H1 (cell line): ENCODE data around the gene GALNT13. TPM values are rescaled to one million over a fixed set of nuclear protein-coding genes. Genes with fewer than 3 reads are reported as not detected.

Experiments
- CTCF ChIA-PET: fragments of 300-600 bp; sonication (Branson Sonifier 250); formaldehyde crosslinking; loops from one replicate; lab custom pipeline; 2021; ENCODE audit not compliant: partially characterized antibody; lab: Charles Lee
- POLR2A ChIA-PET: fragments of 300-600 bp; sonication (Branson Sonifier 250); formaldehyde crosslinking; loops from one replicate; lab custom pipeline; 2021; ENCODE audit warnings: inconsistent platforms; ENCODE audit not compliant: partially characterized antibody; lab: Charles Lee
- DNase-seq, 2 experiments: peaks; one replicate each; pipeline versions ENCODE4 v3.0.0 to v3.0.0-alpha.2; 2010 to 2022; ENCODE audit warnings: low spot score in 2 of 2, low read depth in 1 of 2, mixed read lengths in 1 of 2
- FAIRE-seq: peaks from 2 replicates; lab custom pipeline; 2011; peaks lifted over from hg19 to GRCh38; lab: Jason Lieb, UNC
- H2AFZ ChIP-seq: 2 replicates; pipeline ENCODE4 v1.8.1; 2012; ENCODE audit warnings: low read length, inconsistent platforms
- H2AK5ac ChIP-seq: 2 replicates; pipeline ENCODE4 v1.6.1; 2013; ENCODE audit warnings: low read depth, low read length
- H2BK120ac ChIP-seq: replicated peaks from 2 replicates; pipeline ENCODE3; 2013; ENCODE audit warnings: low read depth, low read length, inconsistent platforms
- H2BK12ac ChIP-seq: 2 replicates; pipeline ENCODE4 v1.6.1; 2013; ENCODE audit warnings: low read depth, low read length
- H2BK15ac ChIP-seq: 2 replicates; pipeline ENCODE4 v1.6.1; 2013; ENCODE audit warnings: low read length
- H2BK20ac ChIP-seq: 2 replicates; pipeline ENCODE4 v1.6.1; 2013; ENCODE audit warnings: low read length
- H2BK5ac ChIP-seq: 2 replicates; pipeline ENCODE4 v1.6.1; 2013; ENCODE audit warnings: low read depth, low read length
- H3K14ac ChIP-seq: 2 replicates; pipeline ENCODE4 v1.6.1; 2013; ENCODE audit warnings: inconsistent platforms; ENCODE audit not compliant: insufficient read length
- H3K18ac ChIP-seq: 2 replicates; pipeline ENCODE4 v1.6.1; 2013; ENCODE audit warnings: low read length; ENCODE audit errors: extremely low read depth
- H3K23ac ChIP-seq: 2 replicates; pipeline ENCODE4 v1.6.1; 2013; ENCODE audit warnings: inconsistent platforms; ENCODE audit not compliant: insufficient read length
- H3K23me2 ChIP-seq: 2 replicates; pipeline ENCODE4 v1.6.1; 2013; ENCODE audit warnings: low read depth, low read length
- H3K27ac ChIP-seq: 2 replicates; pipeline ENCODE4 v1.6.1; 2011; ENCODE audit warnings: low read depth, low read length, inconsistent platforms
- H3K27me3 ChIP-seq, 4 experiments: replicated peaks in 1 of 4; 1 replicate in 1 of 4; 2 replicates in 3 of 4; pipeline versions ENCODE4 v1.6.1 to v1.8.1; 2011 to 2013; ENCODE audit warnings: low read length in 3 of 4, mild to moderate bottlenecking in 3 of 4, inconsistent platforms in 2 of 4, mixed read lengths in 2 of 4, moderate library complexity in 1 of 4; ENCODE audit not compliant: control insufficient read depth in 3 of 4, insufficient read depth in 3 of 4; ENCODE audit errors: extremely low read depth in 1 of 4
- H3K36me3 ChIP-seq, 4 experiments: 2 replicates each; pipeline versions ENCODE4 v1.6.1 to v1.8.1; 2011 to 2013; ENCODE audit warnings: mild to moderate bottlenecking in 4 of 4, low read length in 3 of 4, moderate library complexity in 2 of 4, control low read depth in 1 of 4, inconsistent platforms in 1 of 4; ENCODE audit not compliant: insufficient read depth in 4 of 4, control insufficient read depth in 2 of 4
- H3K4ac ChIP-seq: replicated peaks from 2 replicates; pipeline ENCODE3; 2013; ENCODE audit warnings: low read length, low read depth, mixed read lengths, inconsistent platforms; ENCODE audit not compliant: insufficient read length
- H3K4me1 ChIP-seq, 4 experiments: replicated peaks in 1 of 4; 1 replicate in 1 of 4; 2 replicates in 3 of 4; pipeline versions ENCODE4 v1.6.1 to v1.8.1; 2011 to 2013; ENCODE audit warnings: low read length in 3 of 4, inconsistent platforms in 2 of 4, mixed read lengths in 1 of 4; ENCODE audit not compliant: insufficient read depth in 4 of 4, control insufficient read depth in 3 of 4
- H3K4me2 ChIP-seq, 2 experiments: 2 replicates each; pipeline versions ENCODE4 v1.6.1 to v1.8.1; 2011 to 2013; ENCODE audit warnings: low read depth in 2 of 2, low read length in 2 of 2, control low read depth in 1 of 2, inconsistent platforms in 1 of 2, mild to moderate bottlenecking in 1 of 2; ENCODE audit not compliant: insufficient read depth in 1 of 2
- H3K4me3 ChIP-seq, 4 experiments: fragments of 200-600, 300-600 bp in 1 of 4; sonication (generic), shearing (Covaris generic), sonication (Bioruptor Twin) in 1 of 4; 2 replicates each; pipeline versions ENCODE4 v1.5.1 to v1.8.1; 2011 to 2016; ENCODE audit warnings: low read length in 4 of 4, low read depth in 3 of 4, control low read depth in 2 of 4, inconsistent platforms in 2 of 4, mild to moderate bottlenecking in 2 of 4, mixed read lengths in 1 of 4, moderate library complexity in 1 of 4; ENCODE audit not compliant: insufficient read depth in 2 of 4; ENCODE audit errors: extremely low read depth in 1 of 4
- H3K56ac ChIP-seq: replicated peaks from 2 replicates; pipeline ENCODE3; 2013; ENCODE audit warnings: low read depth, mild to moderate bottlenecking, mixed read lengths, low read length, inconsistent platforms; ENCODE audit not compliant: insufficient read length
- H3K79me1 ChIP-seq: 2 replicates; pipeline ENCODE4 v1.6.1; 2013; ENCODE audit warnings: low read depth, low read length, control low read depth
- H3K79me2 ChIP-seq, 2 experiments: 2 replicates each; pipeline versions ENCODE4 v1.6.1 to v1.8.1; 2012 to 2013; ENCODE audit warnings: low read length in 2 of 2, mild to moderate bottlenecking in 2 of 2, inconsistent platforms in 1 of 2; ENCODE audit not compliant: insufficient read depth in 2 of 2, control insufficient read depth in 1 of 2
- H3K9ac ChIP-seq, 4 experiments: replicated peaks in 1 of 4; 1 replicate in 1 of 4; 2 replicates in 3 of 4; pipeline versions ENCODE4 v1.6.1 to v1.8.1; 2011 to 2013; ENCODE audit warnings: low read depth in 3 of 4, low read length in 3 of 4, control low read depth in 2 of 4, mild to moderate bottlenecking in 2 of 4, moderate library complexity in 2 of 4, inconsistent platforms in 1 of 4; ENCODE audit errors: extremely low read depth in 1 of 4
- H3K9me3 ChIP-seq, 2 experiments: 2 replicates each; pipeline versions ENCODE4 v1.6.1 to v1.8.1; 2012 to 2013; ENCODE audit warnings: mild to moderate bottlenecking in 2 of 2, moderate library complexity in 2 of 2, control low read depth in 1 of 2, inconsistent platforms in 1 of 2, low read depth in 1 of 2, low read length in 1 of 2, mixed read lengths in 1 of 2; ENCODE audit not compliant: insufficient read depth in 2 of 2
- H4K20me1 ChIP-seq, 2 experiments: replicated peaks in 1 of 2; 2 replicates each; pipeline versions ENCODE3 to v1.8.1; 2011 to 2013; ENCODE audit warnings: inconsistent platforms in 2 of 2, low read length in 2 of 2, mild to moderate bottlenecking in 1 of 2; ENCODE audit not compliant: insufficient read depth in 2 of 2, control insufficient read depth in 1 of 2
- H4K5ac ChIP-seq: 2 replicates; pipeline ENCODE4 v1.6.1; 2013; ENCODE audit warnings: low read length, low read depth, mixed read lengths, inconsistent platforms; ENCODE audit not compliant: insufficient read length
- H4K8ac ChIP-seq: 2 replicates; pipeline ENCODE4 v1.8.0; 2013; ENCODE audit warnings: mild to moderate bottlenecking, moderate library complexity, low read length, inconsistent platforms; ENCODE audit not compliant: insufficient read depth; ENCODE audit errors: extremely low read depth
- H4K91ac ChIP-seq: replicated peaks from 2 replicates; pipeline ENCODE3; 2013; ENCODE audit warnings: low read length, mixed read lengths, inconsistent platforms; ENCODE audit not compliant: insufficient read length
- CHD1 ChIP-seq: IDR thresholded peaks from 2 replicates; pipeline ENCODE4 v1.6.1; 2012; ENCODE audit warnings: low read depth, low read length, improper control_type of control experiment
- GTF2F1 ChIP-seq: IDR thresholded peaks from 2 replicates; pipeline ENCODE4 v1.6.1; 2012; ENCODE audit warnings: low read depth, low read length, improper control_type of control experiment, borderline replicate concordance
- JUND ChIP-seq: IDR thresholded peaks from 2 replicates; pipeline ENCODE4 v1.6.1; 2011; ENCODE audit warnings: mild to moderate bottlenecking, improper control_type of control experiment, low read length
- POU5F1 ChIP-seq: IDR thresholded peaks from 2 replicates; pipeline ENCODE4 v1.6.1; 2011; ENCODE audit warnings: low read depth, mild to moderate bottlenecking, low read length, moderate library complexity
- RBBP5 ChIP-seq: IDR thresholded peaks from 2 replicates; pipeline ENCODE4 v1.7.1; 2012; ENCODE audit warnings: low read depth, mild to moderate bottlenecking, inconsistent platforms, low read length, moderate library complexity, borderline replicate concordance
- RFX5 ChIP-seq: IDR thresholded peaks from 2 replicates; pipeline ENCODE4 v1.6.1; 2011; ENCODE audit warnings: low read depth, low read length, improper control_type of control experiment, borderline replicate concordance
- SIRT6 ChIP-seq: IDR thresholded peaks from one replicate; pipeline ENCODE4 v1.7.1; 2012; ENCODE audit warnings: low read length, inconsistent platforms
- SUZ12 ChIP-seq: fragments of 200-600 bp; sonication (generic); IDR thresholded peaks from 2 replicates; pipeline ENCODE4 v1.6.1; 2012; ENCODE audit warnings: mild to moderate bottlenecking, inconsistent platforms, low read length, moderate library complexity, mixed read lengths
- TAF7 ChIP-seq: optimal IDR thresholded peaks from 2 replicates; pipeline ENCODE3; 2011; ENCODE audit warnings: low read depth, mild to moderate bottlenecking, inconsistent platforms, low read length, moderate library complexity, borderline replicate concordance
- TEAD4 ChIP-seq: IDR thresholded peaks from 2 replicates; pipeline ENCODE4 v1.6.1; 2012; ENCODE audit warnings: low read depth, low read length, inconsistent platforms, mixed read lengths
- YY1 ChIP-seq: IDR thresholded peaks from 2 replicates; pipeline ENCODE4 v1.6.1; 2011; ENCODE audit warnings: low read depth, mild to moderate bottlenecking, low read length
- WGBS, 2 experiments: shearing (Covaris generic) in 1 of 2; methylation state at CpG; one replicate each; pipeline versions ENCODE4 v1.1.6 to v1.1.7; 2013 to 2015; ENCODE audit warnings: low lambda C conversion rate in 2 of 2, mixed read lengths in 2 of 2, inconsistent platforms in 1 of 2, low coverage in 1 of 2, missing lambda C conversion rate in 1 of 2; ENCODE audit not compliant: insufficient replicate concordance in 2 of 2, insufficient coverage in 1 of 2, insufficient read length in 1 of 2; ENCODE audit errors: extremely low coverage in 1 of 2, missing lambda C conversion rate in 1 of 2; 5-methylcytosine and 5-hydroxymethylcytosine counted together
- polyA plus RNA-seq, 7 experiments: library from polyadenylated mRNA; depleted of rRNA in 3 of 7; stranded (reverse) in 5 of 7; unstranded in 2 of 7; fragments of >200 nt in 5 of 7; fragments of 200-250 nt in 2 of 7; gene quantifications; 1 replicate in 5 of 7; 2 replicates in 1 of 7; 4 replicates in 1 of 7; pipeline versions ENCODE4 v1.2.1 to v1.2.3, GENCODE V29; 2011 to 2013; ENCODE audit warnings: missing spikeins in 2 of 7, mixed read lengths in 2 of 7
- total RNA-seq: library from RNA; stranded (reverse); fragmentation: NEBNext Ultra II Directional; extraction: Animal tissue kit (Norgen Biotek cat#: 25700); gene quantifications from 2 replicates; pipeline ENCODE4 v1.2.1, GENCODE V29; 2021
- TF ChIP-seq, protein P1 (sequence below): IDR thresholded peaks from 2 replicates; pipeline ENCODE4 v1.6.1; 2012; ENCODE audit warnings: inconsistent platforms

Gene GALNT13
- total and polyA plus RNA-seq, 2 of the 8 experiments (the other 6 are each of a cell fraction or from before 2014, with no cell fraction given) = 3.2 to 9.6 TPM

GRCh38 chr2:154170400-154170799 is 298.7 kb downstream of the GALNT13 start:
- H2AFZ ChIP-seq = no peak overlapping the region
- no peaks in the 10 kb centered on the region for H3K36me3 ChIP-seq
- H2BK12ac ChIP-seq = no peak overlapping the region
- no peak overlapping the region for H3K27ac ChIP-seq
- H3K79me1 ChIP-seq = no peaks in the 10 kb centered on the region
- no peak overlapping the region for H3K4me2 ChIP-seq
- no peak overlapping the region for H2AK5ac ChIP-seq
- H3K4me1 ChIP-seq = no peaks in the 10 kb centered on the region
- no peak overlapping the region for H2BK120ac ChIP-seq
- POLR2A ChIA-PET = no interaction called here
- no peaks in the 10 kb centered on the region for H3K79me2 ChIP-seq
- no peak overlapping the region for H3K14ac ChIP-seq
- no peak overlapping the region for H3K18ac ChIP-seq
- no peak overlapping the region for H3K4ac ChIP-seq
- H3K4me3 ChIP-seq = no peak overlapping the region
- no peak overlapping the region for H2BK20ac ChIP-seq
- no peaks in the 10 kb centered on the region for H3K9me3 ChIP-seq
- H3K56ac ChIP-seq = no peak overlapping the region
- no peak overlapping the region for H4K91ac ChIP-seq
- H3K23ac ChIP-seq = no peak overlapping the region
- peaks cover 0 to 2% (median 0%) of the 10 kb centered on the region in 4 experiments; a peak in 1 of 7 replicates for H3K27me3 ChIP-seq
- no peak for TF ChIP-seq TAF7
- TF ChIP-seq SUZ12 = no peak
- TF ChIP-seq, protein P1, sequence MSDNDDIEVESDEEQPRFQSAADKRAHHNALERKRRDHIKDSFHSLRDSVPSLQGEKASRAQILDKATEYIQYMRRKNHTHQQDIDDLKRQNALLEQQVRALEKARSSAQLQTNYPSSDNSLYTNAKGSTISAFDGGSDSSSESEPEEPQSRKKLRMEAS = no peak
- TF ChIP-seq YY1 = no peak
- TF ChIP-seq TEAD4 = no peak
- no peak for TF ChIP-seq CHD1
- TF ChIP-seq POU5F1 = no peak
- no peak for TF ChIP-seq RFX5
- TF ChIP-seq RBBP5 = no peak
- no peak for TF ChIP-seq SIRT6
- TF ChIP-seq GTF2F1 = no peak
- TF ChIP-seq JUND = no peak
- CTCF ChIA-PET = interaction anchor here (1.2 kb wide), 1 partner anchor 25 kb away, joined by 3 read pairs; no protein-coding TSS in a partner anchor
- DNase-seq (no peak), FAIRE-seq (no peak)
- no peak overlapping the region for H2BK5ac ChIP-seq
- WGBS, 2 experiments = 93% methylated on average over 1 of the region's 1 CpG; no CpG with 5 or more reads in 1 of the 2 experiments
- H2BK15ac ChIP-seq = no peak overlapping the region
- H4K5ac ChIP-seq = no peak overlapping the region
- H3K23me2 ChIP-seq = peaks cover 1% of the 10 kb centered on the region; the same call in 1 of the 2 replicates
- no peaks in the 10 kb centered on the region for H4K20me1 ChIP-seq
- H4K8ac ChIP-seq = no peak overlapping the region
- no peak overlapping the region for H3K9ac ChIP-seq
